NT2/D1 (cell line): ENCODE measurements around the gene HABP4.

Source experiments
- DNase-seq: peaks from one replicate; pipeline ENCODE4 v3.0.0-alpha.2; 2011; ENCODE audit warnings: low read depth, low spot score
- H3K27me3 ChIP-seq: 2 replicates; pipeline ENCODE4 v1.6.0; 2011; ENCODE audit warnings: mild to moderate bottlenecking; ENCODE audit not compliant: insufficient read length, insufficient read depth
- H3K36me3 ChIP-seq: 2 replicates; pipeline ENCODE4 v1.6.1; 2011; ENCODE audit warnings: mild to moderate bottlenecking, low read length, mixed read lengths; ENCODE audit not compliant: insufficient read depth, insufficient read length
- H3K4me1 ChIP-seq: 2 replicates; pipeline ENCODE4 v1.5.1; 2011; ENCODE audit not compliant: insufficient read depth, insufficient read length
- H3K4me3 ChIP-seq: 2 replicates; pipeline ENCODE4 v1.5.1; 2011; ENCODE audit warnings: low read depth; ENCODE audit not compliant: insufficient read length
- H3K9ac ChIP-seq: 2 replicates; pipeline ENCODE4 v1.6.0; 2011; ENCODE audit warnings: low read depth; ENCODE audit not compliant: insufficient read length
- H3K9me3 ChIP-seq: 2 replicates; pipeline ENCODE4 v1.5.1; 2011; ENCODE audit warnings: mild to moderate bottlenecking, low read length; ENCODE audit not compliant: insufficient read depth
- SUZ12 ChIP-seq: IDR thresholded peaks from 2 replicates; pipeline ENCODE4 v1.6.1; 2011; ENCODE audit not compliant: insufficient read length, insufficient read depth; ENCODE audit errors: extremely low read depth
- YY1 ChIP-seq: IDR thresholded peaks from 2 replicates; pipeline ENCODE4 v1.6.1; 2011; ENCODE audit not compliant: insufficient read length, insufficient read depth
- ZNF274 ChIP-seq: IDR thresholded peaks from 2 replicates; pipeline ENCODE4 v1.6.1; 2011; ENCODE audit warnings: mild to moderate bottlenecking, low read depth, low read length

Gene HABP4

GRCh38 chr9:96423322-96423984, 26.5 kb upstream of the HABP4 start:
- TF ChIP-seq YY1, result no peak
- no peak for TF ChIP-seq SUZ12
- TF ChIP-seq ZNF274, result no peak
- H3K27me3 ChIP-seq, result no peaks in the 10 kb centered on the region
- H3K36me3 ChIP-seq, result no peaks in the 10 kb centered on the region
- no peak overlapping the region for H3K4me3 ChIP-seq
- no peak overlapping the region for H3K9ac ChIP-seq
- DNase-seq, result no peak
- H3K4me1 ChIP-seq, result peaks cover 3% of the 10 kb centered on the region
- H3K9me3 ChIP-seq, result no peaks in the 10 kb centered on the region

GRCh38 chr9:96423985-96424336, 26.0 kb upstream of the HABP4 start:
- Histone ChIP-seq H3K4me3 (no peak overlapping the region), H3K27me3 (no peaks in the 10 kb centered on the region), H3K9ac (no peak overlapping the region), H3K9me3 (no peaks in the 10 kb centered on the region), H3K36me3 (no peaks in the 10 kb centered on the region), H3K4me1 (peaks cover 3% of the 10 kb centered on the region)
- DNase-seq, result no peak
- TF ChIP-seq ZNF274 (no peak), YY1 (no peak)

GRCh38 chr9:96425500-96426169, 24.3 kb upstream of the HABP4 start:
- no peaks in the 10 kb centered on the region for H3K27me3 ChIP-seq
- TF ChIP-seq YY1 (no peak), ZNF274 (no peak), SUZ12 (no peak)
- DNase-seq, result no peak
- no peak overlapping the region for H3K4me3 ChIP-seq
- H3K36me3 ChIP-seq, result no peaks in the 10 kb centered on the region
- no peak overlapping the region for H3K9ac ChIP-seq
- peaks cover 3% of the 10 kb centered on the region for H3K4me1 ChIP-seq
- no peaks in the 10 kb centered on the region for H3K9me3 ChIP-seq

- H3K4me3 ChIP-seq, result no peak overlapping the region
- no peak overlapping the region for H3K9ac ChIP-seq
- TF ChIP-seq SUZ12, result no peak
- TF ChIP-seq YY1, result no peak
- no peak for TF ChIP-seq ZNF274
- no peak for DNase-seq
- H3K27me3 ChIP-seq, result no peaks in the 10 kb centered on the region
- H3K36me3 ChIP-seq, result no peaks in the 10 kb centered on the region
- no peaks in the 10 kb centered on the region for H3K4me1 ChIP-seq
- no peaks in the 10 kb centered on the region for H3K9me3 ChIP-seq
These were observed 20.2 kb upstream of the HABP4 start for GRCh38 chr9:96429732-96430131.

GRCh38 chr9:96430377-96430776, 19.6 kb upstream of the HABP4 start:
- no peaks in the 10 kb centered on the region for H3K4me1 ChIP-seq

GRCh38 chr9:96435345-96435744, 14.6 kb upstream of the HABP4 start:
- no peak for DNase-seq
- Histone ChIP-seq H3K27me3 (no peaks in the 10 kb centered on the region), H3K9ac (no peak overlapping the region), H3K36me3 (no peaks in the 10 kb centered on the region), H3K9me3 (no peaks in the 10 kb centered on the region), H3K4me1 (peaks cover 3% of the 10 kb centered on the region), H3K4me3 (no peak overlapping the region)
- TF ChIP-seq ZNF274 (no peak), SUZ12 (no peak), YY1 (no peak)

More at GRCh38 chr9:96430377-96430776, 19.6 kb upstream of the HABP4 start:
- no peaks in the 10 kb centered on the region for H3K27me3 ChIP-seq
- no peak overlapping the region for H3K9ac ChIP-seq
- H3K4me3 ChIP-seq, result no peak overlapping the region
- no peaks in the 10 kb centered on the region for H3K9me3 ChIP-seq
- TF ChIP-seq ZNF274 (no peak), SUZ12 (no peak), YY1 (no peak)
- H3K36me3 ChIP-seq, result no peaks in the 10 kb centered on the region
- no peak for DNase-seq

- TF ChIP-seq SUZ12 (no peak), YY1 (no peak)
- H3K4me1 ChIP-seq, result peaks cover 3% of the 10 kb centered on the region
These were observed 13.9 kb upstream of the HABP4 start for GRCh38 chr9:96436063-96436455.

GRCh38 chr9:96436456-96437126, 13.4 kb upstream of the HABP4 start:
- Histone ChIP-seq H3K9me3 (no peaks in the 10 kb centered on the region), H3K36me3 (no peaks in the 10 kb centered on the region), H3K4me1 (peaks cover 3% of the 10 kb centered on the region), H3K4me3 (no peak overlapping the region), H3K9ac (no peak overlapping the region), H3K27me3 (no peaks in the 10 kb centered on the region)
- no peak for TF ChIP-seq YY1
- no peak for TF ChIP-seq SUZ12
- no peak for TF ChIP-seq ZNF274
- no peak for DNase-seq

More at GRCh38 chr9:96436063-96436455, 13.9 kb upstream of the HABP4 start:
- Histone ChIP-seq H3K9me3 (no peaks in the 10 kb centered on the region), H3K9ac (no peak overlapping the region), H3K27me3 (no peaks in the 10 kb centered on the region), H3K4me3 (no peak overlapping the region), H3K36me3 (no peaks in the 10 kb centered on the region)
- no peak for DNase-seq
